Measurements from ENCODE around the gene TMEM266. TPM values are rescaled to one million over a fixed set of nuclear protein-coding genes. Genes with fewer than 3 reads are reported as not detected.

Gene TMEM266
- total and polyA plus RNA-seq, 4 experiments from 2014 or later: not detected

DNA sequence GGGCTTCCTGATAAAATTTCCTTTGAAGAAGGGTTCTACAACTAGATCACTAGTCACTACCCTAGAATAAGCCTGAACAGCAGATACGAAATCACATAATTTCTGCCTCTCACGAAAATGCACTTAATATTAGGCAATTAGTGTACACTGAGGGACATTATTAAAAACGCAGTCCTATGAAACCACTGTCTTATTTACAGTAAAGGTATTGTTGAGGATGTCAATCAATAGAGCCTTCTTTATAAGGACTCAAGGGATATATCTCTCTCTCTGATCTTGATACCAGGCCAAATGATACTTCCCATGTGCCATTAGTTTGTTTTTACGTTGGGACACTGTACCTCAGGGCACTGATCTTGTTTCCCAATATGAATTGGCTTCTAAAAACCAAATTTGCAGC is 191.9 kb downstream of the TMEM266 start:
- Histone ChIP-seq H3K36me3 (ENCODE audit: insufficient read depth, low read length) (no peaks in the 10 kb centered on the region), H3K4me1 (ENCODE audit: insufficient read depth, low read length) (no peaks in the 10 kb centered on the region), H3K4me3 (ENCODE audit: low read length in 2 of 2) (no peak overlapping the region), H3K27me3 (ENCODE audit: insufficient read depth, low read length) (no peaks in the 10 kb centered on the region), H3K27ac (ENCODE audit: low read depth, low read length) (no peak overlapping the region), H3K9me3 (ENCODE audit: control insufficient read depth in 1 of 2, low read length in 2 of 2) (no peaks in the 10 kb centered on the region)
- ChIA-PET POLR2A (ENCODE audit: partially characterized antibody) (no interaction called here), CTCF (ENCODE audit: partially characterized antibody) (no interaction called here)
- no peak overlapping the region for H3K4me3 Mint-ChIP-seq
- intact Hi-C loops (cut with micrococcal nuclease): no loop called here
- H3K27ac Mint-ChIP-seq: no peak overlapping the region
- H3K9me3 Mint-ChIP-seq: no peaks in the 10 kb centered on the region
- H3K4me1 Mint-ChIP-seq: peaks cover 0 to 1% (median under 1%) of the 10 kb centered on the region in 4 donors
- no peaks in the 10 kb centered on the region for H3K27me3 Mint-ChIP-seq
- DNase-seq: no peak
- peaks cover 0 to 11% of the 10 kb centered on the region in 2 donors for H3K36me3 Mint-ChIP-seq

DNA sequence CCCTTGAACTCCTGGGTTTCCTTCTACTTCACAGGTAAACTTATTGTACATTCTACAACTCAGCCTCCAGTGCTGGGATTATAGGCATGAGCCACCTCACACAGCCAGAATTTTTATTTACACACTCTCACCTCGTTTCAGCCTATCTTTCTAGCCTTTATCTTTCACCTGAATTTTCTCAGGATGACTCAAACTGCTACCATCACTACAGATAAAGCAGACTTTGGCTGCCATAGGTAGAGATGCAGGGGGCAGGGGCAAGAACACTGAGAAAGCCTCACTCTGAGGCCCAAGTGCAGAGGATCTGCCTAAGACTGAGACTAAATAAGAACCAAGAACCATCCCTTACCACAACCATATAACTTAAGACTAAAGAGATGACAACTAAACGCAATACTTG is 192.5 kb downstream of the TMEM266 start:
- no peaks in the 10 kb centered on the region for H3K27me3 ChIP-seq (ENCODE audit: insufficient read depth, low read length)
- H3K36me3 ChIP-seq (ENCODE audit: insufficient read depth, low read length): no peaks in the 10 kb centered on the region
- no peak overlapping the region for H3K27ac Mint-ChIP-seq
- no peaks in the 10 kb centered on the region for H3K4me1 ChIP-seq (ENCODE audit: insufficient read depth, low read length)
- no peak for DNase-seq
- no peaks in the 10 kb centered on the region for H3K9me3 Mint-ChIP-seq
- H3K4me1 Mint-ChIP-seq: peaks cover 0 to 1% (median under 1%) of the 10 kb centered on the region in 4 donors
- H3K4me3 Mint-ChIP-seq: no peak overlapping the region
- no peak overlapping the region for H3K4me3 ChIP-seq (ENCODE audit: low read length in 2 of 2)
- no peak overlapping the region for H3K27ac ChIP-seq (ENCODE audit: low read depth, low read length)
- no peaks in the 10 kb centered on the region for H3K9me3 ChIP-seq (ENCODE audit: control insufficient read depth in 1 of 2, low read length in 2 of 2)
- intact Hi-C loops (cut with micrococcal nuclease): no loop called here
- H3K36me3 Mint-ChIP-seq: peaks cover 0 to 15% of the 10 kb centered on the region in 2 donors
- H3K27me3 Mint-ChIP-seq: no peaks in the 10 kb centered on the region
- POLR2A ChIA-PET (ENCODE audit: partially characterized antibody): no interaction called here
- CTCF ChIA-PET (ENCODE audit: partially characterized antibody): no interaction called here

DNA sequence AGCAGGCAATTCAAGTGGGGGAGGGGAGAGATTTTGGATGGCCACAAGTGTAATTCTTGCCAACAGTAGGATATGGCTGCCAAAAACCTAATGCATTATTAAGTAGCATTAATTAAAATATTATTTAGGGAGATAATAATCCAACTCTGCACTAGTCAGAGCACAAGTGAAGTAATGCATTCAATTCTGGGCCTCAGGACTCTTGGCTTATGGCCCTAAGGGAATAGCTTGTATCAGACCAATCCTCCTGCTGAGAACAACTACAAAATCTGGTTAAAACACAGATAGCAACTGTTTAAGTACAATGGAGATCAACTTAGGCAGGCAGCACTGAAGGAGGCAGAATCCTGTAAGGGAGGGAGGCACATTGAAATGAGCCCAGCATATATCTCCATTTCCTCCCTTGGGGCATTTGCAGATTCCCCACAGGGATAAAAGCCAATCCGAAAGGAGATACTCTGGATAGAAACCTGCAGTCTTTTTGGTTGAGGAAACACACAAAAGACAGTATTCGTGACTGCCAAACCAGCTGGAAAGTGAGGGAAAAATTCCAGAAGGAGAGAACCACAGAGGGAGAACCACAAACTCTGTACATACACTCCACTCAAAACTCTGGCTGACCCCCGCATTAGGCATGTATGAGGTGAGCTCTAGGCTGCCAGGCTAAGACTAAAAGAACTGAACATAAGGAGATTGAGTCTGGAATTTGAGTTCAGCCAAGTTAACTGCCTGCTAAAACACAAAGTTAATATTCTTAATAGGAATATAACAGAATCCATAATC is 194.1 kb downstream of the TMEM266 start:
- Histone ChIP-seq H3K36me3 (ENCODE audit: insufficient read depth, low read length) (no peaks in the 10 kb centered on the region), H3K4me3 (ENCODE audit: low read length in 2 of 2) (no peak overlapping the region), H3K27me3 (ENCODE audit: insufficient read depth, low read length) (no peaks in the 10 kb centered on the region), H3K9me3 (ENCODE audit: control insufficient read depth in 1 of 2, low read length in 2 of 2) (no peaks in the 10 kb centered on the region), H3K27ac (ENCODE audit: low read depth, low read length) (no peak overlapping the region), H3K4me1 (ENCODE audit: insufficient read depth, low read length) (no peaks in the 10 kb centered on the region)
- Mint-ChIP-seq H3K27me3 (no peaks in the 10 kb centered on the region), H3K9me3 (peaks cover 0 to 2% (median 0%) of the 10 kb centered on the region in 8 donors), H3K4me1 (no peaks in the 10 kb centered on the region), H3K4me3 (no peak overlapping the region), H3K27ac (no peak overlapping the region), H3K36me3 (peaks cover 4 to 16% of the 10 kb centered on the region in 2 donors)
- POLR2A ChIA-PET (ENCODE audit: partially characterized antibody): no interaction called here
- CTCF ChIA-PET (ENCODE audit: partially characterized antibody): no interaction called here
- no peak for DNase-seq
- intact Hi-C loops (cut with micrococcal nuclease): no loop called here

Other genes starting within 250 kb of the TMEM266 start
- 10 to 100 TPM; 38.0 to 42.9 TPM for gene UBE2Q2, start 216.5 kb upstream of the TMEM266 start, total RNA-seq
- 10 to 100 TPM; 58.9 to 67.1 TPM for gene UBE2Q2, start 216.5 kb upstream of the TMEM266 start, polyA plus RNA-seq
- 10 to 100 TPM; 29.7 to 30.1 TPM for gene FBXO22, start 156.1 kb upstream of the TMEM266 start, total RNA-seq
- 10 to 100 TPM; 13.8 to 18.4 TPM for gene FBXO22, start 156.1 kb upstream of the TMEM266 start, polyA plus RNA-seq
- not detected for gene NRG4, start 47.6 kb upstream of the TMEM266 start, total RNA-seq
- not detected for gene NRG4, start 47.6 kb upstream of the TMEM266 start, polyA plus RNA-seq